ENCODE results near the gene TEX53. TPM values are rescaled to one million over a fixed set of nuclear protein-coding genes. Genes with fewer than 3 reads are reported as not detected.

TEX53 gene
- total and polyA plus RNA-seq, 10 of the 15 experiments (the other 5 are each of a cell fraction or from before 2014, with no cell fraction given), result not detected

DNA sequence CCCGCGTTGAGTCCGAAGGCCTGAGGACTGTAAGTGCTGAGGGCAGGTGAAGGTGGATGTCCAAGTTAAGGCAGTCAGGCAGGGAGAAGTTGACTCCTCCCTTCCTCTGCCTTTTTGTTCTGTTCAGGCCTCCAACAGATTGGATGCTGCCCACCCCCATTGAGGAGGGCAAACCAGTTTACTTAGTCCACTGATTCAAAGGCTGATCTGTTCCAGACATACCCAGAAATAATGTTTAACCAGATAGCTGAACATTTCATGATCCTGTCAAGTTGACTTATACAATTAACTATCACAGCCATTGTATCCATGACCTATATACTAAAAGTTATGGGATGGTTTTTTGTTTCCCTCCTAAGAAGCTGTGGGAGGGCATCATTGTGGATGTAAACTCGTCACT is 32.7 kb upstream of the TEX53 start (continued):
- TF ChIP-seq, protein P1, sequence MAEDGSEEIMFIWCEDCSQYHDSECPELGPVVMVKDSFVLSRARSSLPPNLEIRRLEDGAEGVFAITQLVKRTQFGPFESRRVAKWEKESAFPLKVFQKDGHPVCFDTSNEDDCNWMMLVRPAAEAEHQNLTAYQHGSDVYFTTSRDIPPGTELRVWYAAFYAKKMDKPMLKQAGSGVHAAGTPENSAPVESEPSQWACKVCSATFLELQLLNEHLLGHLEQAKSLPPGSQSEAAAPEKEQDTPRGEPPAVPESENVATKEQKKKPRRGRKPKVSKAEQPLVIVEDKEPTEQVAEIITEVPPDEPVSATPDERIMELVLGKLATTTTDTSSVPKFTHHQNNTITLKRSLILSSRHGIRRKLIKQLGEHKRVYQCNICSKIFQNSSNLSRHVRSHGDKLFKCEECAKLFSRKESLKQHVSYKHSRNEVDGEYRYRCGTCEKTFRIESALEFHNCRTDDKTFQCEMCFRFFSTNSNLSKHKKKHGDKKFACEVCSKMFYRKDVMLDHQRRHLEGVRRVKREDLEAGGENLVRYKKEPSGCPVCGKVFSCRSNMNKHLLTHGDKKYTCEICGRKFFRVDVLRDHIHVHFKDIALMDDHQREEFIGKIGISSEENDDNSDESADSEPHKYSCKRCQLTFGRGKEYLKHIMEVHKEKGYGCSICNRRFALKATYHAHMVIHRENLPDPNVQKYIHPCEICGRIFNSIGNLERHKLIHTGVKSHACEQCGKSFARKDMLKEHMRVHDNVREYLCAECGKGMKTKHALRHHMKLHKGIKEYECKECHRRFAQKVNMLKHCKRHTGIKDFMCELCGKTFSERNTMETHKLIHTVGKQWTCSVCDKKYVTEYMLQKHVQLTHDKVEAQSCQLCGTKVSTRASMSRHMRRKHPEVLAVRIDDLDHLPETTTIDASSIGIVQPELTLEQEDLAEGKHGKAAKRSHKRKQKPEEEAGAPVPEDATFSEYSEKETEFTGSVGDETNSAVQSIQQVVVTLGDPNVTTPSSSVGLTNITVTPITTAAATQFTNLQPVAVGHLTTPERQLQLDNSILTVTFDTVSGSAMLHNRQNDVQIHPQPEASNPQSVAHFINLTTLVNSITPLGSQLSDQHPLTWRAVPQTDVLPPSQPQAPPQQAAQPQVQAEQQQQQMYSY (CRISPR knock-in tag; IDR thresholded peaks at IDR 0.05), result no peak
- TF ChIP-seq GATAD2B (conservative IDR thresholded peaks at IDR 0.05; ENCODE audit: low read depth) (no peak), SREBF2 (IDR thresholded peaks at IDR 0.05; ENCODE audit: low read length) (no peak)
- TF ChIP-seq, protein P2, sequence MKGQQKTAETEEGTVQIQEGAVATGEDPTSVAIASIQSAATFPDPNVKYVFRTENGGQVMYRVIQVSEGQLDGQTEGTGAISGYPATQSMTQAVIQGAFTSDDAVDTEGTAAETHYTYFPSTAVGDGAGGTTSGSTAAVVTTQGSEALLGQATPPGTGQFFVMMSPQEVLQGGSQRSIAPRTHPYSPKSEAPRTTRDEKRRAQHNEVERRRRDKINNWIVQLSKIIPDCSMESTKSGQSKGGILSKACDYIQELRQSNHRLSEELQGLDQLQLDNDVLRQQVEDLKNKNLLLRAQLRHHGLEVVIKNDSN (IDR thresholded peaks at IDR 0.05; ENCODE audit: borderline replicate concordance, extremely low read length, insufficient read depth, low read depth, low read length), result no peak

DNA sequence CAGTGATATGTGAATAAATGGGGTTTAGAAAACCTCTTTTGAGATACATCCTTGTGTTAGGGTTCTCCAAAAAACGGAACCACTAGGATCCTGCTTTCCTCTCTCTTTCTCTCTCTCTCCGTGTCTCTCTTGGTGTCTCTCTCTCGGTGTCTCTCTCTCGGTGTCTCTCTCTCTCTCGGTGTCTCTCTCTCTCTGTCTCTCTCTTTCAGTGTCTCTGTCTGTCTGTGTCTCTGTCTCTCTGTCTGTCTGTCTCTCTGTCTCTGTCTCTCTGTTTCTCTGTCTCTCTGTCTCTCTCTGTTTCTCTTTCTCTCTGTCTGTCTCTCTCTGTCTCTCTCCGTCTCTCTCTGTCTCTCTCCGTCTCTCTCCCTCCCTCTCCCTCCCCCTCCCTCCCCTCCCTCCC is 32.2 kb upstream of the TEX53 start:
- Histone ChIP-seq H3K79me2 (ENCODE audit: control insufficient read depth, insufficient read depth, low read length) (no peaks in the 10 kb centered on the region), H3K36me3 (ENCODE audit: control insufficient read depth in 2 of 2, insufficient read depth in 2 of 2, low read length in 1 of 2) (no peaks in the 10 kb centered on the region), H3K4me1 (ENCODE audit: control insufficient read depth, insufficient read depth, low read length) (peaks cover 11% of the 10 kb centered on the region), H3K9ac (ENCODE audit: control insufficient read depth, insufficient read depth, low read length) (no peak overlapping the region), H3K27me3 (replicated peaks in 1 of 2; ENCODE audit: control insufficient read depth in 2 of 2, insufficient read depth in 2 of 2, low read length in 1 of 2) (peaks cover 0 to 10% of the 10 kb centered on the region in 2 experiments; a peak in 2 of 4 replicates), H3K4me3 (no peak overlapping the region), H3K4me2 (ENCODE audit: control insufficient read depth, insufficient read depth) (no peak overlapping the region), H2AFZ (ENCODE audit: control insufficient read depth, low read depth, low read length) (no peak overlapping the region), H4K20me1 (ENCODE audit: control insufficient read depth, insufficient read depth) (no peaks in the 10 kb centered on the region; the same call in 1 of the 2 replicates), H3K9me3 (replicated peaks; ENCODE audit: control insufficient read depth, insufficient read depth, low read length) (no peaks in the 10 kb centered on the region), H3K27ac (ENCODE audit: control insufficient read depth, insufficient read depth) (no peak overlapping the region)
- in situ Hi-C loops (cut with MboI), result no loop called here
- intact Hi-C loops (cut with micrococcal nuclease; ENCODE audit: unreplicated experiment), result loop anchor here (10.0 kb wide), 2 partner anchors 515 to 725 kb away; no protein-coding TSS in a partner anchor
- no peak for FAIRE-seq
- ChIA-PET SMC1A (ENCODE audit: uncharacterized antibody, unreplicated experiment) (no interaction called here), CTCF (interaction anchor here (0.8 to 1.9 kb wide), 2 partner anchors 26 to 325 kb away, joined by 3 to 5 read pairs; no protein-coding TSS in a partner anchor), POLR2A (no interaction called here), RAD21 (ENCODE audit: unreplicated experiment) (interaction anchor here (0.8 kb wide), 1 partner anchor 9 kb away, joined by 3 read pairs; no protein-coding TSS in a partner anchor)
- ATAC-seq, result no peak
- WGBS (ENCODE audit: insufficient coverage, insufficient replicate concordance, low lambda C conversion rate, missing lambda C conversion rate), result 56% methylated on average over 5 of the region's 7 CpGs
- DNase-seq (ENCODE audit: low read depth, low spot score), result no peak
- BruUV-seq (replicated peaks), result no TSS peak
- no peak for TF ChIP-seq CHD2 (IDR thresholded peaks at IDR 0.05; ENCODE audit: borderline replicate concordance, low read depth, low read length)
- TF ChIP-seq RBBP5 (conservative IDR thresholded peaks at IDR 0.05), result no peak
- TF ChIP-seq, protein P1 (CRISPR knock-in tag; IDR thresholded peaks at IDR 0.05), result no peak
- no peak for TF ChIP-seq PML (IDR thresholded peaks at IDR 0.05; ENCODE audit: low read length)
- TF ChIP-seq NR2C2 (IDR thresholded peaks at IDR 0.05; ENCODE audit: borderline replicate concordance, control insufficient read depth, insufficient read length, low read depth), result no peak
- TF ChIP-seq, protein P3, sequence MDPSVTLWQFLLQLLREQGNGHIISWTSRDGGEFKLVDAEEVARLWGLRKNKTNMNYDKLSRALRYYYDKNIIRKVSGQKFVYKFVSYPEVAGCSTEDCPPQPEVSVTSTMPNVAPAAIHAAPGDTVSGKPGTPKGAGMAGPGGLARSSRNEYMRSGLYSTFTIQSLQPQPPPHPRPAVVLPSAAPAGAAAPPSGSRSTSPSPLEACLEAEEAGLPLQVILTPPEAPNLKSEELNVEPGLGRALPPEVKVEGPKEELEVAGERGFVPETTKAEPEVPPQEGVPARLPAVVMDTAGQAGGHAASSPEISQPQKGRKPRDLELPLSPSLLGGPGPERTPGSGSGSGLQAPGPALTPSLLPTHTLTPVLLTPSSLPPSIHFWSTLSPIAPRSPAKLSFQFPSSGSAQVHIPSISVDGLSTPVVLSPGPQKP (IDR thresholded peaks at IDR 0.05; ENCODE audit: low read depth, low read length), result no peak
- no peak for TF ChIP-seq TCF7 (IDR thresholded peaks at IDR 0.05; ENCODE audit: borderline replicate concordance)
- TF ChIP-seq RFX5 (IDR thresholded peaks at IDR 0.05; ENCODE audit: low read depth, low read length), result no peak
- TF ChIP-seq SRF (IDR thresholded peaks at IDR 0.05; ENCODE audit: low read depth in 2 of 2, low read length in 2 of 2), result no peak

Data from GM12878 (cell line).